ENCODE results near the gene BTAF1. TPM values are rescaled to one million over a fixed set of nuclear protein-coding genes. Genes with fewer than 3 reads are reported as not detected.

The BTAF1 gene
- total RNA-seq, 1 experiment from 2014 or later: 49.6 TPM

GRCh38 chr10:92066386-92066785 lies 142.8 kb downstream of the BTAF1 start:
- CTCF ChIA-PET: interaction anchor here (0.8 to 1.2 kb wide), 3 partner anchors 14 to 368 kb away, joined by 3 read pairs; no protein-coding TSS in a partner anchor
- TF ChIP-seq GRHL2 (CRISPR knock-in tag; IDR thresholded peaks at IDR 0.05; ENCODE audit: insufficient replicate concordance, severe bottlenecking): no peak
- TF ChIP-seq SMAD4 (CRISPR knock-in tag; IDR thresholded peaks at IDR 0.05): no peak
- no peak for TF ChIP-seq CBFB (CRISPR knock-in tag; IDR thresholded peaks at IDR 0.05; ENCODE audit: low read depth)
- no peak for TF ChIP-seq IRF2 (CRISPR knock-in tag; IDR thresholded peaks at IDR 0.05; ENCODE audit: borderline replicate concordance, low read depth)
- no peak for TF ChIP-seq ERG (CRISPR knock-in tag; IDR thresholded peaks at IDR 0.05)
- TF ChIP-seq, protein P1, sequence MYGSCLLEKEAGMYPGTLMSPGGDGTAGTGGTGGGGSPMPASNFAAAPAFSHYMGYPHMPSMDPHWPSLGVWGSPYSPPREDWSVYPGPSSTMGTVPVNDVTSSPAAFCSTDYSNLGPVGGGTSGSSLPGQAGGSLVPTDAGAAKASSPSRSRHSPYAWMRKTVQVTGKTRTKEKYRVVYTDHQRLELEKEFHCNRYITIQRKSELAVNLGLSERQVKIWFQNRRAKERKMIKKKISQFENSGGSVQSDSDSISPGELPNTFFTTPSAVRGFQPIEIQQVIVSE (CRISPR knock-in tag; IDR thresholded peaks at IDR 0.05; ENCODE audit: borderline replicate concordance): no peak
- no peak for TF ChIP-seq CREM (CRISPR knock-in tag; IDR thresholded peaks at IDR 0.05)
- POLR2A ChIA-PET: no interaction called here
- Mint-ChIP-seq H3K36me3 (no peaks in the 10 kb centered on the region), H3K9me3 (no peaks in the 10 kb centered on the region), H3K4me1 (no peaks in the 10 kb centered on the region), H3K27me3 (ENCODE audit: low read depth) (no peaks in the 10 kb centered on the region), H3K27ac (no peak overlapping the region), H3K4me3 (no peak overlapping the region)
- ATAC-seq (no peak), DNase-seq (ENCODE audit: low spot score) (no peak)

DNA sequence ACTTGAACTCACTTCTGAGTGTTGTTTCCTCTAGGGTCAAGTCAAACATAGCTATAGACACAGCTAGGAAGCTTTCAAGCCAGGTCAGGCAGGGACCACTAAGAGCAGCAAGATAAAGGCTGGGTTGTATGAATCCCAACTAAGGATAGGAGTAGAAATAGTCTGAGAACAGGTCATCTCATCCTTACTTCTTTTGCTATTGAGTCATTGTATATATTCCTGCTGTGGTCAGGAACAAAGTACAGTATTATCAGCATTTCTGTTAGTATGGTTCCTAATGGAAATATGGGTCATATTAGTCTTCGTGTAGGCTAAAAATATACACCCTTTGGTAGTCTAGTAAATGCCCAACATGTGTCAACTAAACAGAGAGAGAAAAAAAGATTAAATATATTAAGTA lies 145.3 kb downstream of the BTAF1 start:
- no peak overlapping the region for H3K4me3 Mint-ChIP-seq
- POLR2A ChIA-PET: no interaction called here
- H3K27ac Mint-ChIP-seq: no peak overlapping the region
- no peaks in the 10 kb centered on the region for H3K4me1 Mint-ChIP-seq
- ATAC-seq (no peak), DNase-seq (ENCODE audit: low spot score) (no peak)
- CTCF ChIA-PET: no interaction called here
- no peaks in the 10 kb centered on the region for H3K27me3 Mint-ChIP-seq (ENCODE audit: low read depth)
- no peak for TF ChIP-seq NR2C2 (CRISPR knock-in tag; IDR thresholded peaks at IDR 0.05)
- TF ChIP-seq NFYB (CRISPR knock-in tag; conservative IDR thresholded peaks at IDR 0.05; ENCODE audit: low read depth): no peak
- no peak for TF ChIP-seq PRDM15 (CRISPR knock-in tag; IDR thresholded peaks at IDR 0.05)
- TF ChIP-seq HMGA2 (CRISPR knock-in tag; IDR thresholded peaks at IDR 0.05): no peak
- TF ChIP-seq, protein P2, sequence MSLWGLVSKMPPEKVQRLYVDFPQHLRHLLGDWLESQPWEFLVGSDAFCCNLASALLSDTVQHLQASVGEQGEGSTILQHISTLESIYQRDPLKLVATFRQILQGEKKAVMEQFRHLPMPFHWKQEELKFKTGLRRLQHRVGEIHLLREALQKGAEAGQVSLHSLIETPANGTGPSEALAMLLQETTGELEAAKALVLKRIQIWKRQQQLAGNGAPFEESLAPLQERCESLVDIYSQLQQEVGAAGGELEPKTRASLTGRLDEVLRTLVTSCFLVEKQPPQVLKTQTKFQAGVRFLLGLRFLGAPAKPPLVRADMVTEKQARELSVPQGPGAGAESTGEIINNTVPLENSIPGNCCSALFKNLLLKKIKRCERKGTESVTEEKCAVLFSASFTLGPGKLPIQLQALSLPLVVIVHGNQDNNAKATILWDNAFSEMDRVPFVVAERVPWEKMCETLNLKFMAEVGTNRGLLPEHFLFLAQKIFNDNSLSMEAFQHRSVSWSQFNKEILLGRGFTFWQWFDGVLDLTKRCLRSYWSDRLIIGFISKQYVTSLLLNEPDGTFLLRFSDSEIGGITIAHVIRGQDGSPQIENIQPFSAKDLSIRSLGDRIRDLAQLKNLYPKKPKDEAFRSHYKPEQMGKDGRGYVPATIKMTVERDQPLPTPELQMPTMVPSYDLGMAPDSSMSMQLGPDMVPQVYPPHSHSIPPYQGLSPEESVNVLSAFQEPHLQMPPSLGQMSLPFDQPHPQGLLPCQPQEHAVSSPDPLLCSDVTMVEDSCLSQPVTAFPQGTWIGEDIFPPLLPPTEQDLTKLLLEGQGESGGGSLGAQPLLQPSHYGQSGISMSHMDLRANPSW (CRISPR knock-in tag; conservative IDR thresholded peaks at IDR 0.05; ENCODE audit: low read depth): no peak
- TF ChIP-seq GABPB1 (CRISPR knock-in tag; IDR thresholded peaks at IDR 0.05): no peak
- no peak for TF ChIP-seq ZNF416 (CRISPR knock-in tag; IDR thresholded peaks at IDR 0.05)
- no peak for TF ChIP-seq ZNF423 (CRISPR knock-in tag; IDR thresholded peaks at IDR 0.05)
- H3K9me3 Mint-ChIP-seq: no peaks in the 10 kb centered on the region
- H3K36me3 Mint-ChIP-seq: no peaks in the 10 kb centered on the region
